Endodermal cell (in vitro differentiated cells): ENCODE data around the gene XRN2. TPM values are rescaled to one million over a fixed set of nuclear protein-coding genes. Genes with fewer than 3 reads are reported as not detected.
A peak's percentile ranks its signal among the peaks of the same experiment; 100 is the strongest.

Experiments used
- DNase-seq: peaks from one replicate; pipeline ENCODE4 v3.0.0-alpha.2; 2017
- H3K27ac ChIP-seq: 2 replicates; pipeline ENCODE4 v1.5.1; 2013; ENCODE audit warnings: mild to moderate bottlenecking, low read depth, low read length, moderate library complexity
- H3K27me3 ChIP-seq: 2 replicates; pipeline ENCODE4 v1.6.1; 2013; ENCODE audit warnings: mild to moderate bottlenecking, low read length, moderate library complexity; ENCODE audit not compliant: insufficient read depth, control insufficient read depth, poor library complexity, severe bottlenecking
- H3K36me3 ChIP-seq: 2 replicates; pipeline ENCODE4 v1.7.0; 2013; ENCODE audit warnings: mild to moderate bottlenecking, low read length, moderate library complexity; ENCODE audit not compliant: control insufficient read depth, insufficient read depth
- H3K4me1 ChIP-seq: one replicate; pipeline ENCODE4 v1.7.0; 2013; ENCODE audit warnings: low read length; ENCODE audit not compliant: control insufficient read depth, insufficient read depth
- H3K4me3 ChIP-seq: 2 replicates; pipeline ENCODE4 v1.5.1; 2013; ENCODE audit warnings: mild to moderate bottlenecking, low read length, moderate library complexity
- H3K9ac ChIP-seq: 2 replicates; pipeline ENCODE4 v1.6.1; 2013; ENCODE audit warnings: mild to moderate bottlenecking, low read length, moderate library complexity; ENCODE audit not compliant: poor library complexity, severe bottlenecking; ENCODE audit errors: extremely low read depth
- H3K9me3 ChIP-seq: 2 replicates; pipeline ENCODE4 v1.6.1; 2013; ENCODE audit warnings: mild to moderate bottlenecking, low read length, moderate library complexity; ENCODE audit not compliant: control insufficient read depth
- H3K27ac Mint-ChIP-seq: 2 replicates; pipeline ENCODE4 v1.8.0; 2020; ENCODE audit warnings: mixed read lengths
- H3K27me3 Mint-ChIP-seq: 2 replicates; pipeline ENCODE4 v1.8.0; 2021; ENCODE audit warnings: mild to moderate bottlenecking, mixed read lengths; ENCODE audit not compliant: insufficient read depth
- H3K36me3 Mint-ChIP-seq: 2 replicates; pipeline ENCODE4 v1.8.0; 2020; ENCODE audit warnings: low read depth, mixed read lengths
- H3K4me1 Mint-ChIP-seq: 2 replicates; pipeline ENCODE4 v1.8.0; 2020; ENCODE audit warnings: mixed read lengths
- H3K4me3 Mint-ChIP-seq: 2 replicates; pipeline ENCODE4 v1.8.0; 2020; ENCODE audit warnings: mild to moderate bottlenecking, moderate library complexity, mixed read lengths
- H3K9me3 Mint-ChIP-seq: 2 replicates; pipeline ENCODE4 v1.8.0; 2020; ENCODE audit warnings: mild to moderate bottlenecking, mixed read lengths
- CTCF ChIP-seq: fragments of 200-600 bp; sonication (generic); conservative IDR thresholded peaks from 2 replicates; pipeline ENCODE4 v1.5.0; 2021; ENCODE audit warnings: antibody characterized with exemption, mild to moderate bottlenecking
- WGBS, 2 experiments: methylation state at CpG; one replicate each; pipeline versions ENCODE4 v1.1.5 to v1.1.7; 2013; ENCODE audit warnings: missing lambda C conversion rate in 2 of 2, mixed read lengths in 1 of 2; ENCODE audit not compliant: insufficient coverage in 1 of 2, insufficient read length in 1 of 2; 5-methylcytosine and 5-hydroxymethylcytosine counted together
- total RNA-seq, 2 donors: library from RNA; stranded (reverse); fragmentation: NEBNext Ultra II Directional in 1 of 2; extraction: Animal tissue kit (Norgen Biotek cat#: 25700) in 1 of 2; gene quantifications; 2 replicates in 1 of 2; 3 replicates in 1 of 2; pipeline ENCODE4 v1.2.1, GENCODE V29; 2021

XRN2 gene
- total RNA-seq, 2 donors from 2014 or later: 91.5 to 101 TPM

GRCh38 chr20:21324126-21324525, 21.0 kb downstream of the XRN2 start:
- H3K36me3 Mint-ChIP-seq: peaks cover 5% of the 10 kb centered on the region
- no peaks in the 10 kb centered on the region for H3K4me1 ChIP-seq
- no peak overlapping the region for H3K27ac Mint-ChIP-seq
- peaks cover 31% of the 10 kb centered on the region for H3K4me1 Mint-ChIP-seq
- H3K27ac ChIP-seq: no peak overlapping the region
- H3K27me3 Mint-ChIP-seq: no peaks in the 10 kb centered on the region
- WGBS, 2 experiments: 89 to 95% methylated on average over 1 to 2 of the region's 2 CpGs
- H3K4me3 ChIP-seq: no peak overlapping the region
- TF ChIP-seq CTCF: no peak
- H3K9ac ChIP-seq: no peak overlapping the region
- peaks cover 13% of the 10 kb centered on the region for H3K9me3 ChIP-seq
- peaks cover 3% of the 10 kb centered on the region for H3K9me3 Mint-ChIP-seq
- DNase-seq: no peak
- peaks cover 9% of the 10 kb centered on the region for H3K36me3 ChIP-seq
- no peaks in the 10 kb centered on the region for H3K27me3 ChIP-seq
- no peak overlapping the region for H3K4me3 Mint-ChIP-seq

GRCh38 chr20:21325296-21325695, 22.2 kb downstream of the XRN2 start:
- H3K9me3 ChIP-seq: peaks cover 7% of the 10 kb centered on the region
- H3K4me3 ChIP-seq: no peak overlapping the region
- no peak for DNase-seq
- H3K9ac ChIP-seq: no peak overlapping the region
- H3K27me3 ChIP-seq: no peaks in the 10 kb centered on the region
- Mint-ChIP-seq H3K27me3 (no peaks in the 10 kb centered on the region), H3K36me3 (peaks cover 7% of the 10 kb centered on the region), H3K9me3 (peaks cover 3% of the 10 kb centered on the region), H3K4me1 (peaks cover 31% of the 10 kb centered on the region), H3K27ac (peak overlapping the region; percentile 1), H3K4me3 (no peak overlapping the region)
- H3K4me1 ChIP-seq: no peaks in the 10 kb centered on the region
- TF ChIP-seq CTCF: no peak
- WGBS, 2 experiments: 98 to 100% methylated on average over 1 of the region's 1 CpG
- peaks cover 10% of the 10 kb centered on the region for H3K36me3 ChIP-seq
- no peak overlapping the region for H3K27ac ChIP-seq

GRCh38 chr20:21326700-21327099, 23.6 kb downstream of the XRN2 start:
- DNase-seq: no peak
- Histone ChIP-seq H3K9me3 (peaks cover 7% of the 10 kb centered on the region), H3K4me1 (no peaks in the 10 kb centered on the region), H3K36me3 (peaks cover 23% of the 10 kb centered on the region), H3K27me3 (no peaks in the 10 kb centered on the region), H3K9ac (no peak overlapping the region), H3K4me3 (no peak overlapping the region), H3K27ac (no peak overlapping the region)
- Mint-ChIP-seq H3K4me3 (no peak overlapping the region), H3K4me1 (peaks cover 31% of the 10 kb centered on the region), H3K27ac (no peak overlapping the region), H3K27me3 (no peaks in the 10 kb centered on the region), H3K36me3 (peaks cover 12% of the 10 kb centered on the region), H3K9me3 (no peaks in the 10 kb centered on the region)
- 100% methylated on average over 1 of the region's 1 CpG; no CpG with 5 or more reads in 1 of the 2 experiments for WGBS, 2 experiments
- no peak for TF ChIP-seq CTCF
